Transverse colon (tissue), 4 donors: ENCODE data around the gene ALKBH4.

Experiments
- CTCF ChIP-seq, 5 experiments: fragments of 200-600 bp in 3 of 5; fragments of 450-650 bp in 2 of 5; sonication (generic) in 3 of 5; IDR thresholded peaks; 1 replicate in 2 of 5; 2 replicates in 3 of 5; pipeline ENCODE4 v1.5.1; 2016 to 2017; ENCODE audit warnings: antibody characterized with exemption in 5 of 5, inconsistent platforms in 3 of 5, mild to moderate bottlenecking in 2 of 5, moderate library complexity in 1 of 5
- EP300 ChIP-seq: sonication (generic); formaldehyde crosslinking; IDR thresholded peaks from one replicate; pipeline ENCODE4 v1.6.1; 2017; ENCODE audit warnings: antibody characterized with exemption, low read depth
- POLR2A ChIP-seq: fragments of 450-650 bp; IDR thresholded peaks from one replicate; pipeline ENCODE4 v1.6.1; 2016; ENCODE audit warnings: antibody characterized with exemption, mild to moderate bottlenecking, moderate library complexity
- POLR2AphosphoS5 ChIP-seq, 3 donors: sonication (generic); formaldehyde crosslinking; IDR thresholded peaks; one replicate each; pipeline ENCODE4 v1.6.1; 2016; ENCODE audit warnings: antibody characterized with exemption in 3 of 3

DNA sequence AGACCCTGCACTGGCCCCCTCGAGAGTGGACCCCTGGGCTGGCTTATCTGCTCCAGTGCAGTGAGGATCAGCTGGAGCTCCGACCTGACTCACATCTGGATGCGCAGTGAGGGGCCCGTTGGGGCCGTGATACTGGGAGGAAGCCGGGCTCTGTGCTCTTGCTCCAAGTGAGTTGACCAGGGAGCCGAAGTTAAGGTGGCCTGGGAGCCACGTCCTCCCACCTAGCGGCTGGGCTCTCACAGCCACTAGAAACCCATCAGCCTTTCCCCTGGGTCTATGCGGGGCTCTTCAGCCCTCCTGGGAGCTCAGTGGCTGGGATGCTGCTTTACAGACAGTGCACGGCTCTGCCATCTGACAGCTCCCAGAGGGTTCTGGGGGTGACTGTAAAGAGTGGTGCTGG, 9.1 kb downstream of the ALKBH4 start:
- TF ChIP-seq EP300 (no peak), CTCF (IDR thresholded peaks at IDR 0.05) (no peak), POLR2AphosphoS5 (IDR thresholded peaks at IDR 0.05) (no peak), POLR2A (no peak)
